Measurements from ENCODE around the gene ZC3H7B.
"Not testable (repeated sequence)": the region's sequence is repeated elsewhere in the genome, so short reads cannot be mapped to it uniquely, and the experiment has no call there.

The ZC3H7B gene

DNA sequence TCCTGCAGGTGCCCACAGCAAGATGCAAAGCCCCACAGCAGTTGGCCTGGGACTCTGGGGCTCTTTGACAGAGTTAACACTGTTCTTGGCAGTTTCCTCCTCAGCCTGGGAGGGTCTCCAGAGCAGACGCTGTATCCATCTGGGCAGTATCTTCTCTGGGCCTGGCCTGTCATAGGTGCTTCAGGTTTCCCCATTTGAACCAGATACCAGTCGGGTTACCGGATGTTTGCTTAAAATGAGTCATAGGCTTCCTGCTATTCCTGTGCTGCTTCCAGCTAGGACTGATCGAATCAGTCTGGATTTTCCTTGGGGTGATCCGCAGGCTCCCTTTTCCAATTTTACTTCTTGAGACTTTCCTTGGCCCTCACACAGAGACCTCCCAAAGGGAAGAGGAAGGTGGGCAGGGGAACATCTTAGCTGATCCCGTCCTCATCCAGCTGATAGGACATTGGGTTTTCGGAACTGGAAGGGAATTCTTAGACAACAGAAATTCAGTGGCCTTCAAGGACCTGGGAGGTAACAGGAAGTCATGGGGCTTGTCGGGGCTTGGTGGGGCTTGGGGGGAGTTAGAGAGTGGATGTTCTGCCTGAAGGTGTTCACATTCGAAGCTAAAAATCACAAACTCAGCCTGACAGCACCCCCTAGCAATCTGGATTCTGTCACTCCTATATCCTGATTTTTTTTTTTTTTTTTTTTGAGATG is 12.9 kb upstream of the ZC3H7B start:
- DNase-seq = no peak

DNA sequence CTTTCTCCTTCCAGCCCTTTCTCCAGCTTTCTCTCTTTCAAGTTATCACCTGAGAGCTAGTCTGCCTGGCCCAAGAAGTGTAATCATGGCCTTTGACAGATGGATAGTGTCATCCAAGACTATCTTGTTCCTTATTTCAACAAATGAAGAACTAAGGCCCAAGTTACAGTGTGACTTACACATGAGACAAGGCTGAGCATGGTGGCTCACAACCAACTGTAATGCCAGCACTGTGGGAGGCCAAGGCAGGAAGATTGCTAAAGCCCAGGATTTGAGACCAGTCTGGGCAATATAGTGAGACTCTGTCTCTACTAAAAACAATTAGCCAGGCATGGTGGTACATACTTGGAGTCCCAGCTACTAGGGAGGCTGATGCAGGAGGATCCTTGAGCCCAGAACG is 11.7 kb upstream of the ZC3H7B start:
- no peak for DNase-seq

DNA sequence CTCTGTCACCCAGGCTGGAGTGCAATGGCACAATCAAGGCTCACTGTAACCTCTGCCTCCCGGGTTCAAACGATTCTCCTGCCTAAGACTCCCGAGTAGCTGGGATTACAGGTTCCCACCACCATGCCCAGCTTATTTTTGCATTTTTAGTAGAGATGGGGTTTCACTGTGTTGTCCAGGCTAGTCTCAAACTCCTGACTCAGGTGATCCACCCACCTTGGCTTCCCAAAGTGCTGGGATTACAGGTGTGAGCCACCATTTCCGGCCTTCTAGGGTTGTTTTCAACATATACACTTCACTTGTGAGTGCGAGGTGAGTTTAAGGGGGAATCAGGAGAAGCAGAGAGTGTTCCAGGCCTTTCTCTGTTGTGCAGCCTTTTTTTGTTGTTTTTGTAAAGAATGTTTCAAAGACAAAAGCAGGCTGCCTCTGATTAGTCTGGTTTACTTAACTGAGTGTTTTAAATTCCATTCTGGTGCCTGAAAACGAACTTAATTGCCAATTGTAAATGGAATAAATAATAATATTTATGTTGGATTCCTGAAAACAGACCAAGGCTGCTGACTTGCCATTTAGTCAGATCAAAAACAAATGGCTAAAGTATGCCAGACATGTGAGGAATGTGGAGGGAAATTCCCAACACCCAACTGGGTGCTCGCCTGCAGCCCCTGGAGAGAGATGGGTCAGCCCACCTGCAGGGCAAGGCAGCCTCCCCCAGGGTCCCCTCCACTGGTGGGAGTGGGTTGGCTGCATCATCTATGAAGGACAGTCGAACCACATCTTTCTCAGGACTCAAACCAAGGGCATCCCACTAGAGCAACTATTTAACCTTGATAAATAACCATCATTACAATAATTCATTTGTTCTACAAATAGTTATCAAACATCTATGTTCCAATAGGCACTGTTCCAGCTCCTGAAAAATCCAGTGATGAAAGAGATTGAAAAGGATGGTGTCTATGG is 10.8 kb upstream of the ZC3H7B start:
- DNase-seq = no peak

DNA sequence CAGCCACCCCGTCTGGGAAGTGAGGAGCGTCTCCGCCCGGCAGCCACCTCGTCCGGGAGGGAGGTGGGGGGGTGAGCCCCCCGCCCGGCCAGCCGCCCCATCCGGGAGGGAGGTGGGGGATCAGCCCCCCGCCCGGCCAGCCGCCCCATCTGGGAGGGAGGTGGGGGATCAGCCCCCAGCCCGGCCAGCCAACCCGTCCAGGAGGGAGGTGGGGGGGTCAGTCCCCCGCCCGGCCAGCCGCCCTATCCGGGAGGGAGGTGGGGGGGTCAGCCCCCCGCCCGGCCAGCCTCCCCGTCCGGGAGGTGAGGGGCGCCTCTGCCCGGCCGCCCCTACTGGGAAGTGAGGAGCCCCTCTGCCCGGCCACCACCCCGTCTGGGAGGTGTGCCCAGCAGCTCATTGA is 6.5 kb upstream of the ZC3H7B start:
- DNase-seq = not testable (repeated sequence)

DNA sequence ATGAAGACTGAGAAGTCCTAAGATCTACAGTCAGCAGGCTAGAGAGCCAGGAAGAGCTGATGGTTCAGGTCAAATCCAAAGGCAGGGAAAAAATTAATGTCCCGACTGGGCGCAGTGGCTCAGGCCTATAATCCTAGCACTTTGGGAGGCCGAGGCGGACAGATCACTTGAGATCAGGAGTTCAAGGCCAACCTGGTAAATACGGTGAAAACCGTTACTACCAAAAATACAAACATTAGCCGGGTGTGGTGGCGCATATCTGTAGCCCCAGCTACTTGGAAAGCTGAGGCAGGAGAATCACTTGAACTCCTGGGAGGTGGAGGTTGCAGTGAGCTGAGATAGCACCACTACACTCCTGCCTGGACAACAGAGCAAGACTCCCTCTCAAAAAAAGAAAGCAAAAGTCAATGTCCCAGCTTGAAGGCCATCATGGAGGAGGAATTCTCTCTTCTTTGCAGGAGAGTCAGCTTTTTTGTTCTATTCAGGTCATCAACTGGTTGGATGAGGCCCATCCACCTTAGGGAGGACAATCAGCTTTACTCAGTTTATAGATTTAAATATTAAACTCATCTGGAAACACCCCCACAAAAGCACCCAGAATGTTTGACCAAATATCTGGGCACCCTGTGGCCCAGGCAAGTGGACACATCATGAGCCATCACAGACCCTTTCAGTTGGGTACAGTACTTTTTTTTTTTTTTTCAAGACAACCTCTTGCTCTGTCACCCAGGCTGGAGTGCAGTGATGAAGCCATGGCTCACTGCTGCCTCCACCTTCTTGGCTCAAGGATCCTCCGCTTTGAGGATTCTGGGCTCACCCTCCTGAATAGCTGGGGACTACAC is 4.3 kb upstream of the ZC3H7B start:
- no peak for DNase-seq

DNA sequence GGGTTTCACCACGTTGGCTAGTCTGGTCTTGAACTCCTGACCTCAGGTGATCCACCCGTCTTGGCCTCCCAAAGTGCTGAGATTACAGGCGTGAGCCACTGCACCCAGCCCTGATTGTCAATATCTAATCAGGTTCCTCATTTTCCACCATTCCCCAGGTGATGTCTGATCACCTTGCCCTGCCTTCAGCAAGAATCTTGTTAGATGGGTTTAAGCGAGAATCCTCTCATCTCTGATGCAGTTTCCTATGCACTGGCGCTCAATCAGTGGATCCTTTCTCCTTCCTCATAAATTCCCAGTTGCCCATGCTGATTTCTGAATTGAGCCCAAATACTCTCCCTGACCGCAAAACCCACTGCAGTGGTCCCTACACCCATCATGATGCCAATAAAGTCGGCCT is 664 bp upstream of the ZC3H7B start:
- no peak for DNase-seq

DNA sequence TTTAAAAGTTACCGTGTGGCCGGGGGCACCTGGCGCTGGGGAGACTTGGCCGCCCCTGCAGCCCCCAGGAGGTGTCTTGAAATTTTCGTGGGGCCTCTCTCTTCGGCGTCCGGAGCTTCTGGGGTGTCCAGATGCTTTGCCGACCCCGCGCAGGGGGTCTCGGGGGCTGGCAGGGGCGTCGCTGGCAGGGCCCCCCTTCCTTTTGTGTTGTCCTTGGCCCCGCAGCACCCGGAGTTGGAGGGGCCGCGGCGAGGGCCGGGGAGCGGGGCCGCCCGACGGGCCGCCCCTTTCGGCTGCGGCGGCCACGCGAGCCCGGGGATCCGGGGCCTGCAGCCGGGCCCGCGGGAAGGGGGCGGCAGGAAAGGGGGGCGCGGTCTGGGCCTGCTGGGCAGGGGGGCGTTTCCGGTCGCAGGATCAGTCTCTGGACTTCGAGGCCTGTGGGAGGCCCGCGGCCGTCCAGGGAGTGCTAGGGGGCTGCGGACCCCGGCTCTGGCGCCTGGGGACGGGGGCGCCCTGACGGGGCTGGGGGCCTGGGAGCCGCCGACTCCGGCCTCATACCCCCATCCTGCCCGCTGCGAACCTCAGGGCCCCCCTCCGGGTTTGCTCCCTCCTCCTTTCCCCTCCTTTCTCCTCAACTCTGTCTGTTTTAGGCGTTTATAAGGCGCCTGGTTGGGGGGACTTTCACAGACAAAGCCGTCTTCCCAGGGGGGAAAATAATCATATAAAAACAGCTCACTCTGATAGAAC is 869 bp downstream of the ZC3H7B start:
- no peak for DNase-seq

DNA sequence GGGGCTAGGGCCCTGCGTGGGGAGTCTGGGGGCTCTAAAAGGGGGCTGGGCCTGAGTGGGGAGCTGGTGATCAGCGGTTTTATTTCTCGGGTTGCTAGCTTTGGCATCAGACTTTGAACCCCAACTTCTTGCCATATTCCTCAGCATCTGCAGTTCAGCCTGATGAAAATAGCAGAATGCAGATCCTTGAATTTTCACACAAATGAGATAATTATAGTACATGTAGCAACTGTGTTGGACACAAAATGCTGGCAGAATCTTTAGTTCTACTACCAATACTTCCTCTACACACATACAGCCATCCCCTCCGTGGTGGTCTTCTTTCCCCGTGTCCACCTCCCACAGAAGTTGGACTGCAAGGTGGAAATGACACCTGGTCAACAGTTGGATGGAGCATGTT is 1.5 kb downstream of the ZC3H7B start:
- DNase-seq = no peak

DNA sequence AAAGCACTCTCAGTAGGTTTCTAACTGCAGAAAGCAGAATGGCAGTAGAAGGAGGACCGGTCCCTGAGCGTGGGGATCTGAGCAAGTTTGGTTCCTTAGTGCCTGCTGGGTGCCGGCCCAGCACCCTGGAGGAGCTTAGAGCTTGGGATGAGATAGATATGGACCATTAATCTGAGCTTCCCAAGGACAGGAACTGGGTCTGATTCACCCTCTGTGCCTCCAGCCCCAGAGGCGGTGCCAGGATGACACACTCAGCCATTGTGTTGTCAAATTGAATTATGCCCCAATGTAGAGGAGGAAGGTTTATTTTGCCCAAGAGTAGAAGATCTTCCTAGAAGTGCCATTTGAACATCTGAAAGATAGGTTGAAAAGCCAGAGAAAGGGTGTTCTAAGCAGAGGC is 4.3 kb downstream of the ZC3H7B start:
- no peak for DNase-seq

DNA sequence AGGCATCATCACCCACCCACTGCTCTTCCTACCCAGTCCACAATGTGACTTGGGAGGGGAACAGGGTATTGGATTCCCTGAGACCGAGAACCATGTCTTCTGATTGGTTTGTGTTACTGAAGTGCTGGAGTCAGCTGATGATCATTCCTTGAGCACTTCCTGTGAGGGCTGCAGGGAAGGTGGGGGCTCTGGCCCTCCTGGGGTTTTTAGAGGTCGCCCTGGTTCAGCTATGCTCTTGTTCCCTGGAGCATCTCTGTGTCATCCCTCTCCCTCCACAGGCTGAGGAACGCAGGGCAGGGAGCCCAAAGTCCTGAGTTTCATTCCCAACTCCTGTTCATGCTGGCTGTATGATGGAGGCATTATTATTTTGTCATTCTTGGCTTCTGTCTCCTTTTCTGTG is 6.7 kb downstream of the ZC3H7B start:
- DNase-seq = no peak

DNA sequence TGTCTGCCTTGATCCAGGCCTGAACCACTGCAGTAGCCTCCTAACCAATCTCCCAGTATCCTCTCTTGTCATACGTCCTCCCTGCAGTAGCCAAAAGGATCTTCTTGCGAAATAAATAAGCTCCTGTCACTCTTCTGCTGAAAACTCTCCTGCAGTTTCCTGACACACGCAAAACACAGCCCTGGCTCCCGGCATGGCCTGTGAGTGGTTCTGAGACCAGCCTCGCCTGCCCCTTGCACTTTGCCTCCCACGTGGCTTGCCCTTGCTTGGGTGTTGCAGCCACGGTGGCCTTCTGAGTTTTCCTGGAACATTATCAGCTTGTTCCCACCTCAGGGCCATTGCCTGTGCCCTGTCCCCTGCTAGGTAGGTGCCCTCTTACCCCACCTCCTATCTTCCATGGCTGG is 7.2 kb downstream of the ZC3H7B start:
- no peak for DNase-seq

DNA sequence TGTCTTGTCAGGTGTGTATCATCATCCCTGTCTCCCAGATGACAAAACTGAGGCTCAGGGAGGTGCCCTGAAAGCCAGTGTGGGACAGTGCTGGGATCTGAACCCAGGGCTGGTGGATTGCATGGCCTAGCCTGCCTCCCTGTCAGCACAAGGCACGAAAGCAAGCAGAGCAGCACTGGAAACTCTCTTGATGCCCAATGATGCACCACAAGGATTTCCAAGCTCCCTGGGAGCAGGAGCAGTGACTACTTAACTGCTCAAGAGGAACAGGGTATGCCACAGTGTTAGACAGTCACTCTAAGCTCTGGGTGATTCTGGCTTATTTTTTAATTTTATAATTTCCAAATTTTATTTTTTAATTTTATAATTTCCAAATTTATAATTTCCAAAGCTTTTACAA is 9.0 kb downstream of the ZC3H7B start:
- no peak for DNase-seq

DNA sequence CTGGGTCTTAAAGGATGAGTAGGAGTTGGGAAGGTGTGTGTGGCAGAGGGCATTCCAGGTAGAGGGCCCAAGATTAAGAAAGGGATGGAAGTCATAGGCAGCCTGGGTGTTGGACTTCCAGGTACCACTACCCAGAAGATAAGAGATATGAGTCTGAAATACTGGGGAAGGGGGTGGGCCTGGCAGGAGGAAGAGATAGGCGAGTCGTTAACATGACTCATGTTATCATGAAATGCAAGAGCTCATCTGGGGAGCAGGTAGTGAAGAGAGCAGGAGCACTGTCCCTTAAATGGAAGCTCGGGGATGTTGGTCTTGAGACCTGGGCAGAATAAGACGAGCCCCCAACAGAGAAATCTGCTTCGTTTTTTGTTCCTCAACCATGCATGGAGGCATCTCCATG is 10.2 kb downstream of the ZC3H7B start:
- no peak for DNase-seq

DNA sequence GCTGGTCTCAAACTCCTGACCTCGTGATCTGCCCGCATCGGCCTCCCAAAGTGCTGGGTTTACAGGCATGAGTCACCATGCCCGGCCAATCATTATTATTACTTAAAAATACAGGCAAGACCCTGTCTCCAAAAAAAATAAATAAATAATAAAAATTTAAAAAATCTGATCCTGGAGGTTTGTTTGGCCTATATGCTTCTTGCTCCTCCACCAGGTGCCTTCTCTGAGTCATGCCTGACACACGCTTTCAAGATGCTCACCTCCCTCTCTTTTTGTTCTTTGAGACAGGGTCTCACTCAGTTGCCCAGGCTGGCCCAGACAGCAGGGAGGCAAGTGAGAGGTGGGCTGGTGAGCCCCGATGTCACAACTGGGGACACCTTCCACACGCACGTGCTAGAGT is 13.5 kb downstream of the ZC3H7B start:
- no peak for DNase-seq

DNA sequence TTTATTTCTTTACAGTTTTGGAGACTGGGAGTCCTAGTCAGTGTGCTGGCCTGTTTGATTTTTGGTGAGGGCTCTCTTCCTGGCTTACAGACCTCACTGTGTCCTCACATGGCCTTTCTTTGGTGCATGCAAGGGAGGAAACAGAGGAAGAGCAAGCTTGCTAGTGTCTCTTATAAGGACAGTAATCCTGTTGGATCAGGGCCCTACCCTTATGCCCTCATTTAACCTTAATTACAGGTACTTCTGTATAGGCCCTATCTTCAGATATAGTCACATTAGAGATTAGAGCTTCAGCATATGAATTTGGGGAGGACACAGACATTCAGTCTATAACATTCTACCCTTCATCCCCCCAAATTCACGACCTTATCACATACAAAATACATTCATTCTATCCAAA is 14.3 kb downstream of the ZC3H7B start:
- DNase-seq = no peak

DNA sequence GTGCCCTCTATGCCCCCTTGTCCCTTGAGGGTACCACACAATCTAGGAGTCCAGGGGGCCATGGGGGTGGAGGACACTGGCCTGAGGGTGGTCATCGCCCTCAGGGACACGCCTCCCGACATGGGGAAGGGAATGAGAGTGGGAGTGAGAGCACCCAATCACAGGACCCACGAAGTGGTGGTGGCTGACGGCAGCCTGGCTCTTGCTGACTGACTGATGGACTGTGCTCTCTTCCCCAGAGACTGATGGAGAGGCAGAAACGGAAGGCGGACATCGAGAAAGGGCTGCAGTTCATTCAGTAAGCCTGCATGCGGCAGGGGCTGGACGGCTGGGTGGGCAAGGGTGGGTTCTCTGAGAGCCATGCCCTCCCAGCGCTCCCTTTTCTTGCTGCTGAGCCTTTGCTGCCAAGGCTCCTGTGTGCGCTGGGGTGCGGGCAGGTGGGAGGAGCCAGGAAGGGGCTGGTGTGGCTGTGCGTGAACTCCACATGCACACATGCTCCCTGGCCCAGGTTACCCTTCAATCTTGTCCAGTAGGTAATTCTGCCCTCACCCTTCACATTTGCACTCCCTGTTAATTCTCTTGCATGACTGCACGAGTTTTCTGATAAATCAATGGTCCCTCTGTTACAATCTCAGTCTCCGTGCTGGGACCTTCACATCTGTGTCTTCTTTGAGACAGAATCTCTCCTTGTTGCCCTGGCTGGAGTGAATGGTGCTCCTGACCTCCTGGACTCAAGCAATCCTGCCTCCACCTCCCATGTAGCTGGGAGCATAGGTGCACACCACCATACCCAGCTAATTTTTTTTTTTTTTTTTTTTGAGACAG is 19.3 kb downstream of the ZC3H7B start:
- DNase-seq = no peak

DNA sequence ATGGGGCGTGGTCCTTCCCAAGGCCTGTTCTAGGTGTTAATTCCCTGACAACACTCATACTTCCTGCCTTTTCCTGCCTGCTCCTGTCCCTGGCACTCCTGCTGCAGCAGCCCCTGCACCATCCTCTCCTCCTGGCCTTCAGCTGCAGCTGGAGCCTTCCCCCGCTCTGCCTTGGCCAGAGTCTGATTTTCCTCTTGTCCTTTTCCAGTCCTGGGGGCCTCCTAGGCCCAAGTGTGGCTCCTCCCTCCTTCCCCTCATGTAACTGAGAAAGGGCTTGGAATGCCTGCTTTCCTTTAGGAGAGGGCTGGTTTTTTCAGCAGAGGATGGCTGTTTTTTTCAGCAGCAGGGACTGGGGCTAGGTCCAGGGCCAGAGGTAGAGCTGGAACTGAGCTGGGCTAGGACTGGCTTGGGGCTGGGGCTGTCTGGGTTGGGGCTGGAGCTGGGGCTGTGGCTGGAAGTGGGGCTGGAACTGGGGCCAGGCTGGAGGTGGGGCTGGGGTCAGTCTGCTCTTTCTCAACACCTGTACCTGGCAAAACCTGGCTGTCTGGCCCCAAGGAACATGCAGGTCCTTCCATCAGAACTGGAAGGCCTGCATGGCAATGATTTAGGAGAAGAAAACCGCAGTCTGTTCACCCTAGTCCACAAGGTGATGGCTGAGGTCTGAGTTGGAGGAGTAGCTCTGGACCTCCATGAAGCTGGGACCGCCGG is 23.6 kb downstream of the ZC3H7B start:
- no peak for DNase-seq

DNA sequence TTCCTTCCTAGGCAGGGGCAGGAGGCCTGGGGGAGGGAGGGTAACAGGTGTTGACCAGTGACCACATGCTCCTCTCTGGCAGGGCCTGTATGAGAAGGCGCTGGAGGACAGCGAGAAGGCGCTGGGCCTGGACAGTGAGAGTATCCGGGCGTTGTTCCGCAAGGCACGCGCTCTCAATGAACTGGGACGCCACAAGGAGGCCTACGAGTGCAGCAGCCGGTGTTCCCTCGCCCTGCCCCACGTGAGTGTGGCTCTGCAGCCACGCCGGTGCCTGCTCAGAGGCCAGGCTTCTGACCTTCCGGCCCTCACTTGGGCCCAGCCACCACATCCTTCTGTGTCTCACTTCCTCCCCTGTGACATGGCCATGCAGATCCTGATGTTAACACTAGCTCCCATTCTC is 25.8 kb downstream of the ZC3H7B start:
- DNase-seq = peak; percentile 49

DNA sequence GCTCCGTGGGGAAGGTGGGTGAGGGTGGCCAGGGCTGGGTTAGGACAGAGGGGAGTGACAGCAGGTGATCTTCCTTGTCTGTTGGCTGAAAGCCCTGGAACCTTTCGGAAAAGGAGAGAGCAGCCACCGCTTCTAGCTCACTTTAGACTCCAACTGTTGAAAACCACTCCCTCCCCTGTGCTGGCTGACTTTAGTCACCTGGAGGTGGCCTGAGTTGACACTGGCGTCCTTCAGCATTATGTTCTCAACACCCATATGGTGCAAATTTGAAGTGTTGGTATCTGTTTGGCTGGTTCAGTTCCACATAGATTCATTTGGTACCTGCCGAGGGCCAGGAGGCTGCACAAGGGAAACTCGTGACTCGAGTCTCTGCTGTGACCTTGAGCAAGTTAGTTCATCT is 28.8 kb downstream of the ZC3H7B start:
- DNase-seq = no peak

DNA sequence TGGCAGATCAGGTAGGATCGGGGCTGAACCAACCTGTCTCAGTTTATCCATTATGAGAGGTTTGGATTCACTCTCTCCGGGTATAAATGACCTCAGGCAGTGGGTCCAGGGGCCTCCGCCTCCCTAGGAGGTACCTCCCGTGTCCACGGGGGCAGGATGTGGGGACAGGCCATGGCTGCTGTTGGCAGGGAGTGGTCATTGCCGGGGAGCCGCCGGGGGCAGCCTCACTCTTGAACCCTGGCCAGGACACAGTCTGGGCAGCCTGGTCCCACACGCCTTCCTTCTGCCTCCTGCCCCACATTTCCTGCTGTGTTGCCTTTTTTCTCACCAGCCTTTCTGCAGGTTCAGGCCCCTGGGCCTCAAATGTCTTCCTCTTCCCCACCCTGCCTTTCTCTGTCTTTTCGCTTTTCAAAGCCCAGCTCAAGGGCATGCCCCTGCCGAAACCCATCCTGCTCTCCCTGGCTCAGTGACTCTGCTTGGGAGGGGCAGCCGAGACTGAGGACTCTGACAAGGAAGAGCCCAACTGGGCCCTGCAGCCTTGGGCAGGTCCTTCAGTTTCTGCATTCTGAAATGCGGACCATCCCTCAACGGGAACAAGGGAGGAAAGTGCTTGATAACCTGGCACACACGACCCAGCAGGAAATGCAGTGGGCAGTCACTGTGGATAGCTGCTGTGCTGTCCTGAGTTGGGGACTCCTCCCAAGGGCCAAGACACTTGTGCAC is 31.1 kb downstream of the ZC3H7B start:
- no peak for DNase-seq

Measured in midbrain (tissue), 1 donor.